ENCODE measurements around the gene RPL31.

The RPL31 gene

DNA sequence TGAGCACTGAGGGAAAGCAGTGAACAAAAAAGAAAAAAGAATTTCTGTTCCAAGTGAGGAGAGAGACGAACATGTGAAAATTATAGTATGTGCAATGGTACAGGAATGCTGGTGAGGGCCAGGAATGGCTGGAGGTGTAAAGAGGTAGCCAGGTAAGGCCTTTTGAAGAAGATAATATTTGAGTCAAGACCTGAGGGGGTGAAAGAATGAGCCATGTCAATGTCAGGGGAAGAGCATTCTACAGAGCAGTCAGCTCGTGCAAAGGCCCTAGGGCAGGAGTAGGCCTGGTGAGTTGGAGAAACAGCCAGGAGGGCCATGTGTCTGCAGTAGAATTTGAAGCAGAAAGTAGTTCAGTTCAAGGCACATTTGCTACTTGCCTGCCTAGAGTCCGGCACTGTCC is 12.4 kb upstream of the RPL31 start:
- Histone ChIP-seq H3K36me3 (peaks cover 3 to 43% (median 18%) of the 10 kb centered on the region in 3 donors), H3K27me3 (no peaks in the 10 kb centered on the region), H3K9me3 (no peaks in the 10 kb centered on the region), H3K4me3 (no peak overlapping the region), H3K4me1 (peaks cover 0 to under 1% (median 0%) of the 10 kb centered on the region in 4 donors), H3K27ac (no peak overlapping the region)
- no peak for TF ChIP-seq CTCF (IDR thresholded peaks at IDR 0.05)
- no peak for DNase-seq
- intact Hi-C loops (cut with DNase I; ENCODE audit: low total_unique reads): no loop called here

- intact Hi-C loops (cut with DNase I; ENCODE audit: low total_unique reads): no loop called here
- Histone ChIP-seq H3K4me3 (no peak overlapping the region), H3K36me3 (peaks cover 3 to 48% (median 19%) of the 10 kb centered on the region in 3 donors), H3K9me3 (no peaks in the 10 kb centered on the region), H3K27me3 (no peaks in the 10 kb centered on the region), H3K4me1 (no peaks in the 10 kb centered on the region), H3K27ac (no peak overlapping the region)
- DNase-seq: no peak
- TF ChIP-seq CTCF (IDR thresholded peaks at IDR 0.05): no peak
These were observed 11.9 kb upstream of the RPL31 start for GRCh38 chr2:100990166-100990565.

- peaks cover 10 to 55% (median 26%) of the 10 kb centered on the region in 3 donors for H3K36me3 ChIP-seq
- H3K9me3 ChIP-seq: no peaks in the 10 kb centered on the region
- H3K27me3 ChIP-seq: no peaks in the 10 kb centered on the region
- DNase-seq: no peak
- H3K4me1 ChIP-seq: no peaks in the 10 kb centered on the region
- no peak overlapping the region for H3K27ac ChIP-seq
- no peak overlapping the region for H3K4me3 ChIP-seq
- intact Hi-C loops (cut with DNase I; ENCODE audit: low total_unique reads): no loop called here
- no peak for TF ChIP-seq CTCF (IDR thresholded peaks at IDR 0.05)
These were observed 11.3 kb upstream of the RPL31 start for GRCh38 chr2:100990650-100991403.

DNA sequence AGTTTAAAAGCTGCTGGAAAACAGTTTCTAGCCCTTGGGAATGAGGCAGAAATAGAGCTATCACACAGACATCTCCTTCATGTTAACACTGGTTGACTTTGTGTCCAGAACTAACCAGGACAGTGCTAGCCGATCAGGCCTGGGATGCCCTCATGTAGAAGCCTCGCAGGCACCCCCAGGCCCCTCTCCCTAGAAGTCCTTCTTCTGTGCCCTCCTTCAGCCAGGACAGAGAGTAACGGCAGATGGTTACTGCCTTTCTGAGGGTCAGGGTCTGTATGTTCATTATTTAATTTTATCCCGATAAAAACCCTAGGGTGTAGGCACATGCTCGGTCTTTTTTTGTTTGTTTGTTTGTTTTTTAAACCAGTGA is 10.7 kb upstream of the RPL31 start:
- no peak for TF ChIP-seq CTCF (IDR thresholded peaks at IDR 0.05)
- no peak overlapping the region for H3K4me3 ChIP-seq
- H3K9me3 ChIP-seq: no peaks in the 10 kb centered on the region
- no peaks in the 10 kb centered on the region for H3K27me3 ChIP-seq
- H3K36me3 ChIP-seq: peaks cover 12 to 59% (median 29%) of the 10 kb centered on the region in 3 donors
- intact Hi-C loops (cut with DNase I; ENCODE audit: low total_unique reads): no loop called here
- no peaks in the 10 kb centered on the region for H3K4me1 ChIP-seq
- no peak overlapping the region for H3K27ac ChIP-seq
- no peak for DNase-seq

- Histone ChIP-seq H3K27ac (no peak overlapping the region), H3K4me1 (no peaks in the 10 kb centered on the region), H3K36me3 (peaks cover 12 to 59% (median 29%) of the 10 kb centered on the region in 3 donors), H3K27me3 (no peaks in the 10 kb centered on the region), H3K4me3 (no peak overlapping the region), H3K9me3 (no peaks in the 10 kb centered on the region)
- DNase-seq: no peak
- no peak for TF ChIP-seq CTCF (IDR thresholded peaks at IDR 0.05)
- intact Hi-C loops (cut with DNase I; ENCODE audit: low total_unique reads): no loop called here
These were observed 9.8 kb upstream of the RPL31 start for GRCh38 chr2:100992262-100992661.
